Skeletal muscle cell (primary cell): ENCODE data around the gene XPO6.
"Not testable (repeated sequence)": the region's sequence is repeated elsewhere in the genome, so short reads cannot be mapped to it uniquely, and the experiment has no call there.

Experiments used
- DNase-seq: peaks from one replicate; pipeline ENCODE4 v3.0.0-alpha.2; 2010; ENCODE audit warnings: low read depth
- H3K4me3 ChIP-seq: 2 replicates; pipeline ENCODE4 v1.5.1; 2011; ENCODE audit warnings: low read depth, mild to moderate bottlenecking, control low read depth, low read length, moderate library complexity

XPO6 gene

GRCh38 chr16:28126684-28127620, 84.8 kb downstream of the XPO6 start:
- H3K4me3 ChIP-seq = no peak overlapping the region
- peak; percentile 5 for DNase-seq

DNA sequence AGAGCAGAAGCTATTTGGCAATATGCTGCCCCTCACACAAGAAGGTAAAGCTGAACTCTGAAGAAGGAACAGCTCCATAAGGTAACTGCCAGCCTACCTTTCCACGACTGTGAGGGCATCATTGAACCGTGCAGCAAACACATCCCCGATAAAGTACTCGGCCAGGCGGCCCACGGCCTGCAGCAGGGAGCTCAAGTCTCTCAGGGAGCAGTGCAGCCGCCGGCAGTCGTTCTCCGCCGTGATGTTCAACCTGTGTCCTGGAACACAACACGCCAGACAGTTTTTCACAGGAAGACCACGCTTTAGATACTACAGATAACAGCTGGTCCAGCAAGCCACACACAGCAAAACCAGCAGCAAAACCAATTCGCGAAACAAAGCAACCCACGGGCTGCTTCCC, 86.2 kb downstream of the XPO6 start:
- DNase-seq = no peak

GRCh38 chr16:28121527-28121926, 90.2 kb downstream of the XPO6 start:
- no peak overlapping the region for H3K4me3 ChIP-seq
- no peak for DNase-seq

More for the DNA sequence above, 86.2 kb downstream of the XPO6 start:
- H3K4me3 ChIP-seq = no peak overlapping the region

- H3K4me3 ChIP-seq = no peak overlapping the region
- no peak for DNase-seq
Observed at GRCh38 chr16:28120754-28121153, 91.0 kb downstream of the XPO6 start.

DNA sequence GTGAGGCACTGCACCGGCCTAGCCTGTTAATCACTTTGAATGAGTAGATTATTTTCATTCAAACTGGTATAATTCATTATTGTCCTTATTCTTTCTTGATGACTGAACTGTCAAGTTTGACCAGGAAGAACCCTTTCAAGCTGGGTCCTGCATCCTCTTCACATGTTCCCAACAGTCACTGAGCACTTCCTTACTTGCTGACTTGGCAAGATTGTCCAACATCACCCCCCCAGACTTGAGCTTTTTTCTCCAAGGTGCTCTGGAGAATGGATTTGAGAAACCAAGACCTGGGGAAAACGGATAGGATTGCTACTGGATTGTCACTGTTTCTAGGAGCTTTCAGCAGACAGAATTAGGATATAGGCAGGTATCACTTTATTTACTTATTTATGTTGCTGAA, 93.1 kb downstream of the XPO6 start:
- H3K4me3 ChIP-seq = no peak overlapping the region
- no peak for DNase-seq

DNA sequence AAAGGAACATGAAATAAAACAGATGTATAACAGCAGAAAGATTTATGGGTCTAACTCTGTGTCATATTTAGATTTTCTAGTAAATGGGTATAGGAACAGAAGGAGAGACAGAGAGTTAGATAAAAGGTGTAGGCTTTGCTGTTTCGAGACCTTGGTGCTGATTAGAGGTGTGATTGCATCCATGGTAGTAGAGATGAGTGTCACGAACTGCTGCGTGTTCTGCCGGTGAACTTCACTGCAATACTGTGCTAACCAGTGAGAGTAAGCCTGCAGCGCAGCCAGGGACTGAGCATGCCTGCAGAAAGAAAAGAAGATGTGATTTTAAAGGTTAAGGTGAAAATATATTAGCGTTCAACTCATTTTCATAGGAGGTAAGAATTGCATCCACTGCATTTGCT, 94.6 kb downstream of the XPO6 start:
- no peak overlapping the region for H3K4me3 ChIP-seq
- no peak for DNase-seq

DNA sequence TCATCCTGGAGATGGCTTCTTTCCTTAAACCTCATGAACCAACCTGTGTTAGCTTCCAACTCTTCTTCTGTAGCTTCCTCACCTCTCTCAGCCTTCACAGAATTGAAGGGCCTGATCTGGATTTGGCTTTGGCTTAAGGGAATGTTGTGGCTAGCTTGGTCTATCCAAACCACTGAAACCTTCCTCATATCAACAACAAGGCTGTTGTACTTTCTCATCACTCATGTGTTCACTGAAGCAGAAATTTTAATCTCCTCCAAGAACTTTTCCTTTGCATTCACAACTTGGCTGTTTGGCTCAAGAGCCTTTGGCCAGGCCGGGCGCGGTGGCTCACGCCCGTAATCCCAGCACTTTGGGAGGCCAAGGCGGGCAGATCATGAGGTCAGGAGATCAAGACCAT, 95.9 kb downstream of the XPO6 start:
- not testable (repeated sequence) for H3K4me3 ChIP-seq, DNase-seq

DNA sequence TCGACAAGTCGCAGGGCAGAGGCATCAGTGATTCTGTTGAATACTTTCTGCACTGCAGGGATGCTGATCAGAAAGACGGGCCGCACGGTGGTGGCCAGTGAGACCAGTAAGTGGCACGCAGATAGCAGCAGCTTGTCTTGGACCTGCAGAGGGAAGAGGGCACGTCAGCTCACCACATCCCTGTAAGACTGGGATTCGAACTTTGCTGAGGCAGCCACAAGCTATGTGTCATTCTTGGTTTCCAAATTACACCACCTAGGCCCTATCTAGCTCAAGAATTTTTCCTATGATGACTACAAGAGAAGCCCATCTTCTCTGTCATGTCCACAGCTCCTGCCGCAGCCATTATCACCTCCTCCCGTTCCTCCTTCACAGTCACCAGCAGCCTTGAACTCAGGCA, 98.9 kb downstream of the XPO6 start:
- H3K4me3 ChIP-seq = no peak overlapping the region
- no peak for DNase-seq

- DNase-seq = no peak
Observed at GRCh38 chr16:28110977-28111376, 100.8 kb downstream of the XPO6 start.

DNA sequence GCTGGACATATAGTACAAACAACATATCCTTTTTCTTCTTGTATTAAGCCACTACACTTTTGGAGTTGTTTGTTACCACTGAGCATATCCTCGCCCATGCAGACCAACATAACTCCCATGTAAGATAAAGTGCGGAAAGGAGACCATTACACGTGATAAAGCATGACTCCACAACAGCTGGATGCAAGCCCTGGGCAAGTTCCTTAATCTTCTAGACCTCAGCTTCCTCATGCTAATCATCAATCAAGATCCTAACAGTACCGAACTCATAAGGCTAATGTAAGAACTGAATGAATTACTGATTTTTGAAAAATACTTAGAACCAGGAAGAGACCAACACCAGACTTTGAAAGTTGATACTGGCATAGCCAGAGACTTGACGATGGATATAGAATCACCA, 101.3 kb downstream of the XPO6 start:
- no peak for DNase-seq
- H3K4me3 ChIP-seq = no peak overlapping the region

More at GRCh38 chr16:28110977-28111376, 100.8 kb downstream of the XPO6 start:
- no peak overlapping the region for H3K4me3 ChIP-seq

GRCh38 chr16:28110074-28110473, 101.7 kb downstream of the XPO6 start:
- H3K4me3 ChIP-seq = no peak overlapping the region
- no peak for DNase-seq

GRCh38 chr16:28108590-28109247, 103.0 kb downstream of the XPO6 start:
- H3K4me3 ChIP-seq = no peak overlapping the region
- DNase-seq = no peak

- DNase-seq = no peak
- H3K4me3 ChIP-seq = no peak overlapping the region
Observed at GRCh38 chr16:28107232-28107631, 104.5 kb downstream of the XPO6 start.

DNA sequence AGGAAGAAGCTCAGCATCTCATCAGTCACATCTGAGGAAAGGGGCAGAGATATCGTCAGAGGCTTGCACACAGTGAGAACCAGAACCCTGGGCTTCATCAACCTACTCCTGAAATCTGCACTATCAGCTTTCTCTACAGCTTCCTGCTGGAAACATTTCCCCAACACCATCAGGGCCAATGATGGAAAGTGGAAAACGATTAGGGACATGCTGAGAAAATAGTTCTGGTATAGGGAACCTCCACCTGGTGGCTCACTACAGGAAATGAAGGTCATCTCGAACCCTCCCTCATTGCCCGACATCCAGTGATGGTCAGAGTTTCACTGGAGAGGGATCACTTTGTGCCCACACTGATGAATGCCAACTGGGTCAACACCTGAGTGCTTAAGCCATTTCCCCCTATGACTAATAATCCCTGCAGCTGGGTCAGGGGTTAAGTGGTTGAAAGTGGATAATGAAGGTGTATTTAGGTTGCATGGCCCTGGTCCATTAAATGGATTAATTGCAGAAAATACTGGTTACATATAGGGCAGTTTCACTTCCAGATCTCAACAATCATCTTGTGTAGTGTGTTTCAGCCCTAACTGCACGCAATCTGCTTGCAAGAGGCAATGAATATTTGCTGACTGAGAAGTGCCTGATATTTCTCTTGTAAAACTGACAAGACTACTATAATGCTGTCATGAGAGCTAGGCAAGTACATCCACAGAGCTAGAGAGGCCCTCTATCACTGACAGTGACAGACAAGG, 105.1 kb downstream of the XPO6 start:
- no peak for DNase-seq
- H3K4me3 ChIP-seq = no peak overlapping the region

DNA sequence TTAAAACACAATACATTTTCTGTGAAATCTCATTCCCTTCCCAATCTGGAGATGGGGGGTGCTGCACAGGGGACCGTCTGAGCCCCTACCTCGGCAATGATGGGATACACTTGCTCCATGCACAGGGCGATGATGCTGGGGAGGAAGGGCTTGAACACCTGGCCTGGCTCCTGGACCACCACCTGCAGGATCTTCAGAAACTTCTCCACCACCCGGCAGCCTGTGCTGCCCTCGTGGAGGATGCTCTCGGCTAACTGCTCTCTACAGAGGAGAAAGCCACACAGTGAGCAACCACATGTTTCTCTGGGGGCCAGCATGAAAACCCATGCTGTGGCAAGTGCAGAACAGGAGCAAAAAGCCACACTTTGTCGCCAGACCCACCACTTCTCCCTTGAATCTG, 105.8 kb downstream of the XPO6 start:
- no peak for DNase-seq
- H3K4me3 ChIP-seq = no peak overlapping the region

- H3K4me3 ChIP-seq = no peak overlapping the region
Observed at GRCh38 chr16:28105297-28105696, 106.5 kb downstream of the XPO6 start.

GRCh38 chr16:28104404-28104803, 107.4 kb downstream of the XPO6 start:
- no peak overlapping the region for H3K4me3 ChIP-seq
- no peak for DNase-seq

More at GRCh38 chr16:28105297-28105696, 106.5 kb downstream of the XPO6 start:
- DNase-seq = no peak

DNA sequence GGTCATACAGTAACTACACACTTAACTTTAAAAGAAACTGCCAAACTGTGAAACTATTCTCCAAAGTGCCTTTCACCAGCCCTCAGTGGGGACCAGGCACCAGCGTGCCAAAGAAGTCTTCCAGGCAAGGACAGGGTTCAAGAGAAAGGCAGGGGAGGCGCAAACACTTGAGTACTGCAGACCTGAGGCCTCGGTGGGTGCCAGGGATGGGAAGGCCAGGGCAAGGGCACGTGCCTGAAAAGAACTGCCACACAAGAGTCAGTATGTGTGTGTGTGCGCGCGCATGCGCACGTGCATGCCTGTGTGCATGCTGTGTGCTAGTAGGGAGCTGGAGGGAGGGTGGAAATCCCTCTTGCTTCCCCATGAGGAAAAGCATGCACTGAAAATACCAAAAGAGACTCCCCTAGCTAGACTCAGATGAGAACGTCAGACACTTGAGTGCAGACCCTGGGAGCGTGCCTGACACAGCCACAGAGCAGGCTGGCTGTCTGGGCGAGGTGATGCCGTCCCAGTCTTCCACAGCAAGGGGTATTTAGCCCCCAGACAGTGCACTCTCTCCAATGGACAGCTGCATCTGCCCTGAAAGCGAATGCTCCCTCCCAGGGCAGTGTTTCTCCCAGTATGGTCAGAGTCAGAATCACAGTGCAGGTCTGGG, 108.1 kb downstream of the XPO6 start:
- no peak overlapping the region for H3K4me3 ChIP-seq
- no peak for DNase-seq

- no peak for DNase-seq
- no peak overlapping the region for H3K4me3 ChIP-seq
Observed at GRCh38 chr16:28101533-28101890, 110.3 kb downstream of the XPO6 start.
